HL-60 (cell line): Measurements from ENCODE around the gene CCDC69.

Source experiments
- DNase-seq, 2 experiments: peaks; one replicate each; pipeline ENCODE4 v3.0.0-alpha.2; 2010 to 2020; ENCODE audit warnings: low read depth in 1 of 2, low spot score in 1 of 2
- H3K27ac ChIP-seq: fragments of 250-450 bp; sonication (Bioruptor Pico); replicated peaks from 2 replicates; pipeline ENCODE4 v1.5.1; 2020; ENCODE audit warnings: mild to moderate bottlenecking, moderate library complexity
- H3K27me3 ChIP-seq: fragments of 250-450 bp; sonication (Bioruptor Pico); 2 replicates; pipeline ENCODE4 v1.5.1; 2021; ENCODE audit warnings: mild to moderate bottlenecking, moderate library complexity; ENCODE audit not compliant: insufficient read depth, poor library complexity, severe bottlenecking
- H3K4me3 ChIP-seq: replicated peaks from 2 replicates; pipeline ENCODE4 v1.5.1; 2011; ENCODE audit warnings: mild to moderate bottlenecking, control low read depth, low read length; ENCODE audit not compliant: insufficient read depth
- GABPA ChIP-seq: IDR thresholded peaks from 2 replicates; pipeline ENCODE4 v1.6.1; 2012; ENCODE audit warnings: low read depth
- POLR2AphosphoS5 ChIP-seq: IDR thresholded peaks from 2 replicates; pipeline ENCODE4 v1.6.1; 2012; ENCODE audit warnings: low read depth
- SPI1 ChIP-seq: IDR thresholded peaks from 2 replicates; pipeline ENCODE4 v1.6.1; 2012; ENCODE audit warnings: low read depth, mild to moderate bottlenecking, borderline replicate concordance
- TF ChIP-seq, protein P1 (sequence below): IDR thresholded peaks from 2 replicates; pipeline ENCODE4 v1.6.1; 2012; ENCODE audit warnings: low read depth; ENCODE audit not compliant: insufficient replicate concordance
- TF ChIP-seq, protein P2 (sequence below): IDR thresholded peaks from one replicate; pipeline ENCODE4 v1.5.1; 2011; ENCODE audit warnings: low read length, control low read depth, inconsistent platforms; ENCODE audit not compliant: insufficient read depth

The CCDC69 gene

DNA sequence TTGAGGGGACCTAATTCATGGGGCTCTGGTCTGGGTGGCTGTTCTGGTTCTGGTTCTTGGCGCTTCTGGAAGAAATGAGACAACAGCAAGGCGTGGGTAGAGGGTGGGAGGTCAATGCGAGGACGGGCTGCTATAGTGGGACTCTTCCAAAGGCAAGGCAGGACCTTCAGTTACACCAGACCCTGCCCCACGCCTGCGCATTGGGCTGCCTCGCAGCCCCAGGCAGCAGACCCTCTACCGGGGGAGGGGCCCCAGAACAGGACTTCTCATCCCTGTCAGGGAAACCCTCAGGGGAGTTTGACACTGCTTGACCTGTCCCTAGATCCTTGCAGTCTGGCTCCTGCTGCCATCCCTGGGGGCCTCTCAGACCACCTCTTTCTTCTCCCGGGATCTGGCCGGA lies 18.5 kb downstream of the CCDC69 start:
- TF ChIP-seq SPI1 (no peak), GABPA (no peak), POLR2AphosphoS5 (no peak)
- TF ChIP-seq, protein P1, sequence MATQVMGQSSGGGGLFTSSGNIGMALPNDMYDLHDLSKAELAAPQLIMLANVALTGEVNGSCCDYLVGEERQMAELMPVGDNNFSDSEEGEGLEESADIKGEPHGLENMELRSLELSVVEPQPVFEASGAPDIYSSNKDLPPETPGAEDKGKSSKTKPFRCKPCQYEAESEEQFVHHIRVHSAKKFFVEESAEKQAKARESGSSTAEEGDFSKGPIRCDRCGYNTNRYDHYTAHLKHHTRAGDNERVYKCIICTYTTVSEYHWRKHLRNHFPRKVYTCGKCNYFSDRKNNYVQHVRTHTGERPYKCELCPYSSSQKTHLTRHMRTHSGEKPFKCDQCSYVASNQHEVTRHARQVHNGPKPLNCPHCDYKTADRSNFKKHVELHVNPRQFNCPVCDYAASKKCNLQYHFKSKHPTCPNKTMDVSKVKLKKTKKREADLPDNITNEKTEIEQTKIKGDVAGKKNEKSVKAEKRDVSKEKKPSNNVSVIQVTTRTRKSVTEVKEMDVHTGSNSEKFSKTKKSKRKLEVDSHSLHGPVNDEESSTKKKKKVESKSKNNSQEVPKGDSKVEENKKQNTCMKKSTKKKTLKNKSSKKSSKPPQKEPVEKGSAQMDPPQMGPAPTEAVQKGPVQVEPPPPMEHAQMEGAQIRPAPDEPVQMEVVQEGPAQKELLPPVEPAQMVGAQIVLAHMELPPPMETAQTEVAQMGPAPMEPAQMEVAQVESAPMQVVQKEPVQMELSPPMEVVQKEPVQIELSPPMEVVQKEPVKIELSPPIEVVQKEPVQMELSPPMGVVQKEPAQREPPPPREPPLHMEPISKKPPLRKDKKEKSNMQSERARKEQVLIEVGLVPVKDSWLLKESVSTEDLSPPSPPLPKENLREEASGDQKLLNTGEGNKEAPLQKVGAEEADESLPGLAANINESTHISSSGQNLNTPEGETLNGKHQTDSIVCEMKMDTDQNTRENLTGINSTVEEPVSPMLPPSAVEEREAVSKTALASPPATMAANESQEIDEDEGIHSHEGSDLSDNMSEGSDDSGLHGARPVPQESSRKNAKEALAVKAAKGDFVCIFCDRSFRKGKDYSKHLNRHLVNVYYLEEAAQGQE, result no peak
- TF ChIP-seq, protein P2, sequence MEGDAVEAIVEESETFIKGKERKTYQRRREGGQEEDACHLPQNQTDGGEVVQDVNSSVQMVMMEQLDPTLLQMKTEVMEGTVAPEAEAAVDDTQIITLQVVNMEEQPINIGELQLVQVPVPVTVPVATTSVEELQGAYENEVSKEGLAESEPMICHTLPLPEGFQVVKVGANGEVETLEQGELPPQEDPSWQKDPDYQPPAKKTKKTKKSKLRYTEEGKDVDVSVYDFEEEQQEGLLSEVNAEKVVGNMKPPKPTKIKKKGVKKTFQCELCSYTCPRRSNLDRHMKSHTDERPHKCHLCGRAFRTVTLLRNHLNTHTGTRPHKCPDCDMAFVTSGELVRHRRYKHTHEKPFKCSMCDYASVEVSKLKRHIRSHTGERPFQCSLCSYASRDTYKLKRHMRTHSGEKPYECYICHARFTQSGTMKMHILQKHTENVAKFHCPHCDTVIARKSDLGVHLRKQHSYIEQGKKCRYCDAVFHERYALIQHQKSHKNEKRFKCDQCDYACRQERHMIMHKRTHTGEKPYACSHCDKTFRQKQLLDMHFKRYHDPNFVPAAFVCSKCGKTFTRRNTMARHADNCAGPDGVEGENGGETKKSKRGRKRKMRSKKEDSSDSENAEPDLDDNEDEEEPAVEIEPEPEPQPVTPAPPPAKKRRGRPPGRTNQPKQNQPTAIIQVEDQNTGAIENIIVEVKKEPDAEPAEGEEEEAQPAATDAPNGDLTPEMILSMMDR, result no peak
- Histone ChIP-seq H3K27ac (no peak overlapping the region), H3K4me3 (no peak overlapping the region), H3K27me3 (no peaks in the 10 kb centered on the region)
- DNase-seq, result no peak

DNA sequence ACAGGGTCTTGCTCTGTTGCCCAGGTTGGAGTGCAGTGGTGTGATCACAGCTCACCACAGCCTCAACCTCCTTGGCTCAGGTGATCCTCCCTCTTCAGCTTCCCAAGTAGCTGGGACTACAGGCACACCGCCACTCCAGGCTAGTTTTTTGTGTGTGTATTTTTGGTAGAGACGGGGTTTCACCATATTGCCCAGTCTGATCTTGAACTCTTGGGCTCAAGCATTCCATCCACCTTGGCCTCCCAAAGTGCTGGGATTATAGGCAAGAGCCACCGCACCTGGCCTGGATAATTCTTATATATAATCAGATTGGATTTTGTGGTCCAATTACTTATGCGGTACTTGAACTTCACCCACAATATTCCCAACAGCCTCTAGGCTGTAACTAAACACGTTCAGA lies 19.8 kb downstream of the CCDC69 start:
- Histone ChIP-seq H3K4me3 (no peak overlapping the region), H3K27ac (no peak overlapping the region), H3K27me3 (no peaks in the 10 kb centered on the region)
- TF ChIP-seq GABPA, result no peak
- TF ChIP-seq, protein P1, result no peak
- DNase-seq, result no peak

DNA sequence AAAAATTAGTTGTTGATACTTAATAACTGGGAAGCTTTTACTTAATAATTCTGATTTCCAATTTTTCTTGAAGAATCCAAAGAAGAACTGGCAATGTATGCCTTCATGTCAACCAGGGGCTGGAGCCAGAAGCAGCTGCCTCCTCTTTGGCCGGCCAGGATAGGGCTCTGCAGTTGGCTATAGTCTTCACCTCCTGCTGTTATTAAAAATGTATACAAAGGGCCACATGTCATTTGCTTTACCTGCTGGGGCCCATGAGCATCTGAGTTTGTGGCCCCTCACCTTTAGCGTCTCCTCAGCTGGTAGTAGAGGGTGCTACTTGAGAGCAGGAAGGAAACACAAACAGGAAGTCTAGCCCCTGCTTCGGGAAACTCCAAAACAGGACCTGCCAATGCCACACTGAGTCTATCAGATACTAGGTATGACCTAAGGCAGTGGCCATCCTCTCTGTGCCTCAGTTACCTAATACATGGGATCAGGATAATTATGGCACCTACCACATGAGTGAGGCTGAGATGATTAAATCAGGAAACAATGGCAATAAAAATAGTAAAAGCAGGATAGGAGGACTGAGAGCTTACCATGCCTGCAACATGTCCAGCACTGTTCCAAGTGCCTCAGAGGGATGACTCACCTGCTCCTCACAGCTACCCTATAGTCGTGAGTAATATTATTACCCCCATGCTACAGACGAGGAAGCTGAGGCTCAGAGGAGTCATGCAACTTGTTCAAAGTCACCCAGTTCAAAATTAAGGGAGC lies 21.3 kb downstream of the CCDC69 start:
- H3K4me3 ChIP-seq, result no peak overlapping the region
- DNase-seq, result peak in 1 of 2 experiments; percentile 48
- TF ChIP-seq GABPA (no peak), SPI1 (0 out of 2 replicates have a peak, but pooled peaks have one; percentile 4)
- TF ChIP-seq, protein P1, result no peak
- no peak overlapping the region for H3K27ac ChIP-seq
- H3K27me3 ChIP-seq, result no peaks in the 10 kb centered on the region

DNA sequence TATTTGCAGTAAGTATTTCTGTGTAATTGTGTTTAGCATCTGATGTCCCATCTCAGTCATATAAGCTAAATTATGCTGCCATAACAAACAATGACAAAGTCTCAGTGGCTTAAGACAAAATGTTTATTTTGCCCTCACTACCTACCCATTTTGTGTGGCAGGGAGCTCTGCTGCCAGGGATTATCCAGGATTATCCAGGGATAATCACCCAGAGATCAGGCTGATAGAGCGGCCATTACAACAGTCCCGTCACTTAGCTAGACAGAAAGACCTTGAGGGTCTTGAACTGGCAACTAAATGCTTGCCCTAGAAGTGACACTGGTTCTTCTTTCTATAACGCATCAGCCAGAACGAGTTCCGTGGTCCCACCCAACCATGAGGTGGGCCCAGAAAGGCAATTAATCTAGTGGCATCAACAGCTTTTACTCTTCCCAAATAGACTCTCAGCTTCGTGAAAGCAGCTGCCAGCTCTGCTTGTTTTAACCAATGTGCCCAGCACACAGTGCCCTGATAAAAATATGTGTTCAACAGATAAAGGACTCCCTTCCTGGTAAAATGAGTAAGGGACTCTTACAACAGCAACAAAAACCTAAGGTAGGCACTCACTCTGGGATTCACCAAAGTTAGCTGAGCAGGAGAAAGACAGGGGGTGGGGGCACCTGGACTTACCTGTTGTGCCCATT lies 22.8 kb downstream of the CCDC69 start:
- TF ChIP-seq GABPA, result no peak
- TF ChIP-seq POLR2AphosphoS5, result no peak
- TF ChIP-seq SPI1, result no peak
- Histone ChIP-seq H3K27me3 (no peaks in the 10 kb centered on the region), H3K4me3 (no peak overlapping the region), H3K27ac (no peak overlapping the region)
- DNase-seq, result no peak
